ENCODE data around the gene PPP6R1.

DNA sequence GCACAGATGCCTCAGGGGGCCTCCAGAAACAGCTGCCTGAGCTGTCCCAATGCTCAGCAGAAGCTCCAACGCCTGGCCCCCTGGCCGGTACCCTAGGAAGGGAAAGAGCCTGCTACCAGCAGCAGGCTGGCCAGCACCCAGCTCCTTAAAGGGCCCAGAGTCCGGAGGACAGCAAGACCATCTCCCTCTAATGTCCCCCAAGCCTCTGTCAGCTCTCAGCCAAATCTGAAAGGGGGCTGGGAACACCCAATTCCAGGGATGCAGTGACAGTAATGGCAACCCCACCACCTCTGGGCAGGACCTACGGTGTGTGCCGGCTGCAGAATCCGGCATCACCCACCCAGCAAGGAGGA is 4.2 kb downstream of the PPP6R1 start:
- TF ChIP-seq, protein P1, sequence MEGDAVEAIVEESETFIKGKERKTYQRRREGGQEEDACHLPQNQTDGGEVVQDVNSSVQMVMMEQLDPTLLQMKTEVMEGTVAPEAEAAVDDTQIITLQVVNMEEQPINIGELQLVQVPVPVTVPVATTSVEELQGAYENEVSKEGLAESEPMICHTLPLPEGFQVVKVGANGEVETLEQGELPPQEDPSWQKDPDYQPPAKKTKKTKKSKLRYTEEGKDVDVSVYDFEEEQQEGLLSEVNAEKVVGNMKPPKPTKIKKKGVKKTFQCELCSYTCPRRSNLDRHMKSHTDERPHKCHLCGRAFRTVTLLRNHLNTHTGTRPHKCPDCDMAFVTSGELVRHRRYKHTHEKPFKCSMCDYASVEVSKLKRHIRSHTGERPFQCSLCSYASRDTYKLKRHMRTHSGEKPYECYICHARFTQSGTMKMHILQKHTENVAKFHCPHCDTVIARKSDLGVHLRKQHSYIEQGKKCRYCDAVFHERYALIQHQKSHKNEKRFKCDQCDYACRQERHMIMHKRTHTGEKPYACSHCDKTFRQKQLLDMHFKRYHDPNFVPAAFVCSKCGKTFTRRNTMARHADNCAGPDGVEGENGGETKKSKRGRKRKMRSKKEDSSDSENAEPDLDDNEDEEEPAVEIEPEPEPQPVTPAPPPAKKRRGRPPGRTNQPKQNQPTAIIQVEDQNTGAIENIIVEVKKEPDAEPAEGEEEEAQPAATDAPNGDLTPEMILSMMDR (IDR thresholded peaks at IDR 0.05) = no peak
- TF ChIP-seq POLR2AphosphoS5 (IDR thresholded peaks at IDR 0.05; ENCODE audit: low read depth, low read length) = no peak
- no peak for TF ChIP-seq SIN3A (IDR thresholded peaks at IDR 0.05; ENCODE audit: borderline replicate concordance, insufficient read depth, low read depth, low read length)
- TF ChIP-seq, protein P2, sequence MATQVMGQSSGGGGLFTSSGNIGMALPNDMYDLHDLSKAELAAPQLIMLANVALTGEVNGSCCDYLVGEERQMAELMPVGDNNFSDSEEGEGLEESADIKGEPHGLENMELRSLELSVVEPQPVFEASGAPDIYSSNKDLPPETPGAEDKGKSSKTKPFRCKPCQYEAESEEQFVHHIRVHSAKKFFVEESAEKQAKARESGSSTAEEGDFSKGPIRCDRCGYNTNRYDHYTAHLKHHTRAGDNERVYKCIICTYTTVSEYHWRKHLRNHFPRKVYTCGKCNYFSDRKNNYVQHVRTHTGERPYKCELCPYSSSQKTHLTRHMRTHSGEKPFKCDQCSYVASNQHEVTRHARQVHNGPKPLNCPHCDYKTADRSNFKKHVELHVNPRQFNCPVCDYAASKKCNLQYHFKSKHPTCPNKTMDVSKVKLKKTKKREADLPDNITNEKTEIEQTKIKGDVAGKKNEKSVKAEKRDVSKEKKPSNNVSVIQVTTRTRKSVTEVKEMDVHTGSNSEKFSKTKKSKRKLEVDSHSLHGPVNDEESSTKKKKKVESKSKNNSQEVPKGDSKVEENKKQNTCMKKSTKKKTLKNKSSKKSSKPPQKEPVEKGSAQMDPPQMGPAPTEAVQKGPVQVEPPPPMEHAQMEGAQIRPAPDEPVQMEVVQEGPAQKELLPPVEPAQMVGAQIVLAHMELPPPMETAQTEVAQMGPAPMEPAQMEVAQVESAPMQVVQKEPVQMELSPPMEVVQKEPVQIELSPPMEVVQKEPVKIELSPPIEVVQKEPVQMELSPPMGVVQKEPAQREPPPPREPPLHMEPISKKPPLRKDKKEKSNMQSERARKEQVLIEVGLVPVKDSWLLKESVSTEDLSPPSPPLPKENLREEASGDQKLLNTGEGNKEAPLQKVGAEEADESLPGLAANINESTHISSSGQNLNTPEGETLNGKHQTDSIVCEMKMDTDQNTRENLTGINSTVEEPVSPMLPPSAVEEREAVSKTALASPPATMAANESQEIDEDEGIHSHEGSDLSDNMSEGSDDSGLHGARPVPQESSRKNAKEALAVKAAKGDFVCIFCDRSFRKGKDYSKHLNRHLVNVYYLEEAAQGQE (IDR thresholded peaks at IDR 0.05; ENCODE audit: insufficient read depth in 1 of 2, low read depth in 2 of 2, low read length in 1 of 2) = no peak

All from Panc1 (cell line).